Sigmoid colon (tissue), 7 donors: Measurements from ENCODE around the gene KDM5A. TPM values are rescaled to one million over a fixed set of nuclear protein-coding genes. Genes with fewer than 3 reads are reported as not detected.

Experiments used
- DNase-seq: peaks from one replicate; pipeline ENCODE4 v3.0.0-alpha.2; 2019
- H3K27ac ChIP-seq, 4 donors: fragments of 200-600 bp; sonication (generic); one replicate each; pipeline ENCODE4 v1.5.1; 2016 to 2019; ENCODE audit warnings: mild to moderate bottlenecking in 1 of 4
- H3K27me3 ChIP-seq, 3 donors: fragments of 200-600 bp; sonication (generic); one replicate each; pipeline ENCODE4 v1.5.1; 2019; ENCODE audit warnings: mild to moderate bottlenecking in 1 of 3
- H3K36me3 ChIP-seq, 4 donors: fragments of 200-600 bp; sonication (generic); one replicate each; pipeline ENCODE4 v1.5.1; 2016 to 2019
- H3K4me1 ChIP-seq, 4 donors: fragments of 200-600 bp; sonication (generic); one replicate each; pipeline ENCODE4 v1.5.1; 2017 to 2019
- H3K4me3 ChIP-seq, 4 donors: fragments of 200-600 bp; sonication (generic); one replicate each; pipeline ENCODE4 v1.5.1; 2017 to 2019; ENCODE audit warnings: mild to moderate bottlenecking in 2 of 4, moderate library complexity in 1 of 4
- H3K9me3 ChIP-seq, 4 donors: fragments of 200-600 bp in 3 of 4; sonication (generic) in 3 of 4; one replicate each; pipeline versions ENCODE4 v1.5.1 to v1.6.1; 2013 to 2019
- EP300 ChIP-seq, 4 donors: sonication (generic); formaldehyde crosslinking; IDR thresholded peaks; one replicate each; pipeline ENCODE4 v1.6.1; 2017; ENCODE audit warnings: antibody characterized with exemption in 4 of 4
- POLR2A ChIP-seq, 2 donors: fragments of 450-650 bp; IDR thresholded peaks; one replicate each; pipeline ENCODE4 v1.6.1; 2016; ENCODE audit warnings: antibody characterized with exemption in 2 of 2, mild to moderate bottlenecking in 2 of 2, moderate library complexity in 2 of 2
- POLR2AphosphoS5 ChIP-seq, 4 donors: sonication (generic); formaldehyde crosslinking; IDR thresholded peaks; one replicate each; pipeline ENCODE4 v1.6.1; 2017; ENCODE audit warnings: antibody characterized with exemption in 4 of 4
- WGBS, 2 donors: extraction: QIAGEN DNeasy Blood & Tissue Kit; methylation state at CpG; one replicate each; pipeline ENCODE4 v1.1.7; 2013; 5-methylcytosine and 5-hydroxymethylcytosine counted together
- intact Hi-C: fragments of 100-400 bp; cut with DNase I; formaldehyde crosslinking; loops from one replicate; pipeline ENCODE4 v1.15.1; 2023
- polyA plus RNA-seq, 3 donors: library from polyadenylated mRNA; stranded (reverse); fragments of 200-250 nt; gene quantifications; one replicate each; pipeline ENCODE4 v1.2.3, GENCODE V29; 2013
- total RNA-seq, 4 donors: library from RNA; depleted of rRNA; stranded (reverse); fragments of >200 nt; gene quantifications; one replicate each; pipeline ENCODE4 v1.1.0, GENCODE V29; 2016
- TF ChIP-seq, protein P1 (sequence below), 4 experiments: fragments of 450-650 bp in 3 of 4; fragments of 200-600 bp in 1 of 4; IDR thresholded peaks; one replicate each; pipeline ENCODE4 v1.5.1; 2016 to 2019; ENCODE audit warnings: antibody characterized with exemption in 4 of 4, mild to moderate bottlenecking in 3 of 4, moderate library complexity in 2 of 4
- donor health status: healthy with polysubstance abuse.
- donor health status: Bipolar disorder and iron deficiency.
- donor health status: healthy.

Gene KDM5A
- total and polyA plus RNA-seq, 7 donors = 5.4 to 65.6 (median 34.2) TPM

DNA sequence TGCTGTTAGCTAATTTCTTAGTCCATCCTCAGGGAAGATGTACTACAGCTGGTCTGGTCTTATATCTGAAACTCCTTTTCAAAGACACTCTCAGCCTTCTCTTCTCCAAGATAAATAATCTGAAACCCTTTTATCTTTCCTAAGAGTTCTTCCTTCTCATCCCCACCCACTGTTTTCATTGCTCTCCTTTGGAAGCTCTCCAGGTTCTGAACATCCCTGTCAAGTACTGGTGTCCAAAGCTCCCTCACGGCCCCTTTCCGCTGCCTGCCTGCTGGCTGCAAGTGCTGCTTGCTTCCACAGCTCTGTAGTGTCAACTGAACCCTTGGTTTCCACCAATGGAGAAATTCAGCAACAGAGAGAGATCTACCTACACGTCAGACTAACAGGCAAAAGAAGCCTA, 119.9 kb downstream of the KDM5A start:
- no peak overlapping the region for H3K4me3 ChIP-seq
- H3K9me3 ChIP-seq = no peaks in the 10 kb centered on the region
- TF ChIP-seq POLR2A (IDR thresholded peaks at IDR 0.05) = no peak
- no peak for TF ChIP-seq POLR2AphosphoS5 (IDR thresholded peaks at IDR 0.05)
- TF ChIP-seq EP300 (IDR thresholded peaks at IDR 0.05) = no peak
- TF ChIP-seq, protein P1, sequence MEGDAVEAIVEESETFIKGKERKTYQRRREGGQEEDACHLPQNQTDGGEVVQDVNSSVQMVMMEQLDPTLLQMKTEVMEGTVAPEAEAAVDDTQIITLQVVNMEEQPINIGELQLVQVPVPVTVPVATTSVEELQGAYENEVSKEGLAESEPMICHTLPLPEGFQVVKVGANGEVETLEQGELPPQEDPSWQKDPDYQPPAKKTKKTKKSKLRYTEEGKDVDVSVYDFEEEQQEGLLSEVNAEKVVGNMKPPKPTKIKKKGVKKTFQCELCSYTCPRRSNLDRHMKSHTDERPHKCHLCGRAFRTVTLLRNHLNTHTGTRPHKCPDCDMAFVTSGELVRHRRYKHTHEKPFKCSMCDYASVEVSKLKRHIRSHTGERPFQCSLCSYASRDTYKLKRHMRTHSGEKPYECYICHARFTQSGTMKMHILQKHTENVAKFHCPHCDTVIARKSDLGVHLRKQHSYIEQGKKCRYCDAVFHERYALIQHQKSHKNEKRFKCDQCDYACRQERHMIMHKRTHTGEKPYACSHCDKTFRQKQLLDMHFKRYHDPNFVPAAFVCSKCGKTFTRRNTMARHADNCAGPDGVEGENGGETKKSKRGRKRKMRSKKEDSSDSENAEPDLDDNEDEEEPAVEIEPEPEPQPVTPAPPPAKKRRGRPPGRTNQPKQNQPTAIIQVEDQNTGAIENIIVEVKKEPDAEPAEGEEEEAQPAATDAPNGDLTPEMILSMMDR (IDR thresholded peaks at IDR 0.05) = no peak
- H3K27ac ChIP-seq = no peak overlapping the region
- H3K36me3 ChIP-seq = no peaks in the 10 kb centered on the region
- DNase-seq = no peak
- 49% methylated on average over 3 of the region's 3 CpGs for WGBS, 2 donors
- intact Hi-C loops = no loop called here
- peaks cover 0 to 7% (median 0%) of the 10 kb centered on the region in 4 donors for H3K4me1 ChIP-seq
- H3K27me3 ChIP-seq = peaks cover 0 to 39% (median 0%) of the 10 kb centered on the region in 3 donors

DNA sequence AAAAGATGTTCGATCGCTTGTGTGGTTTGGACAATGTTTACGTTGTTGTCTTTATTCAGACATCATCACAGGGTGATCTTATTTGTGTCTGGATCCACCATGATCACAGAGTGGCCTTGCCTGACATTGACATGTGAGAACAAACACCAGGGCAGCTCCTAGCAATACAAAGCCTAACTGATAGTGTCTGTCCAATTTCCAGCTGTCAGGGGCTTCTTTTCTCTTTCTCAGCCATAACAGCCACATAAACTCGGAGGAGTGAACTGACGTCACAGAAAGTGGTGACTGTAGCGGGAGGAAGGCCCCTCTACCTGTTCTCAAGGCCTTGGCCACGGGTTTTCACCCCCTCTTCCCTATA, 120.7 kb downstream of the KDM5A start:
- WGBS, 2 donors = 61 to 70% methylated on average over 7 of the region's 7 CpGs
- no peaks in the 10 kb centered on the region for H3K9me3 ChIP-seq
- H3K27ac ChIP-seq = no peak overlapping the region
- H3K4me1 ChIP-seq = peaks cover 0 to 7% (median 0%) of the 10 kb centered on the region in 4 donors
- intact Hi-C loops = no loop called here
- no peak overlapping the region for H3K4me3 ChIP-seq
- TF ChIP-seq POLR2A (IDR thresholded peaks at IDR 0.05) = no peak
- no peak for TF ChIP-seq POLR2AphosphoS5 (IDR thresholded peaks at IDR 0.05)
- no peak for TF ChIP-seq EP300 (IDR thresholded peaks at IDR 0.05)
- TF ChIP-seq, protein P1 (IDR thresholded peaks at IDR 0.05) = no peak
- H3K27me3 ChIP-seq = peaks cover 0 to 46% (median 0%) of the 10 kb centered on the region in 3 donors
- DNase-seq = no peak
- H3K36me3 ChIP-seq = no peaks in the 10 kb centered on the region

DNA sequence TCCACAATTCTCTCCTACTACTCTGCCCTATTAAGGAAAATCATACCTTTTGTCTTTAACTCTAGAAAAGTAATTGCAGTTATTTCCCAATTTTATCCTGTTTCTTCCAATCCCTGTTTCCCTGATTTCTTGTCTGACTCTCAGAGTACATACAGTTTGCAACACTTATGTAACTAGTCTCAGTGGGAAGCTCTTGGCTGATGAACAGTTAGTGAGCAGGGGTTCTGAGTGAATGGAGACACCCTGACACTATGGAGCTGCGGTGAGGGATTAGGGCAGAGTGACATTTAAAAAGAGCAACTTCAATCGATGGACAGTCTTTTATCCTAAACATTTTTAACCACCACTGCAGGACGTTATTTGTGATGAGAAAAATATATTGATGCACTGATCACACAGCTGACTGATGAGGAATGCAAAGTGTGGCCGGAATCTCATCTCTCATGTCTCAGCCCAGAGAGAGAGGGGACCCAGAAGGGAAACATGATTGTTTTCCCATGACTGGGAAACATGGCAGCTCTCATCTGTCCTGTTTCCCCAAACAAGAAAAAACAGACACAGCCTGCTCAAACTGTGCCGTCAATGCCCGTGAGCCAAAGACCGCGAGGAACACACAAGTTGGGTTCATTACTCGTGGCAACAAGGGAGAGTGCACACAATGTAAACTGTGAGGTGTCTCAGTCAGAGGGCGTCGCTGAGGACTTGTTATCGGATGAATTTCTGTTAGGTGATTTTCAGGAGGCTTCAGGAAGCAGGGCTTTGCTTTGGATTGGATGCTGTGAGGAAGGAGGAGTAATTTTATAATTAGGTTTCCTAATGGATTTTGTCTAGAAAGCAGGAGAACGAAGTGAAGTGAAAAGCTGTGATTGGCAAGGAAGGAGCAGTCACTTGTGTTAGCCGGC, 121.3 kb downstream of the KDM5A start:
- H3K27ac ChIP-seq = no peak overlapping the region
- no peaks in the 10 kb centered on the region for H3K9me3 ChIP-seq
- peak in 1 of 4 donors; percentile 3 for TF ChIP-seq POLR2AphosphoS5 (IDR thresholded peaks at IDR 0.05)
- TF ChIP-seq, protein P1 (IDR thresholded peaks at IDR 0.05) = peak in 1 of 4 experiments; percentile 3
- TF ChIP-seq EP300 (IDR thresholded peaks at IDR 0.05) = no peak
- no peak for TF ChIP-seq POLR2A (IDR thresholded peaks at IDR 0.05)
- 49 to 57% methylated on average over 14 of the region's 14 CpGs for WGBS, 2 donors
- no peak for DNase-seq
- H3K4me1 ChIP-seq = peaks cover 0 to 7% (median 0%) of the 10 kb centered on the region in 4 donors
- intact Hi-C loops = no loop called here
- peaks cover 0 to 53% (median 1%) of the 10 kb centered on the region in 3 donors for H3K27me3 ChIP-seq
- H3K4me3 ChIP-seq = no peak overlapping the region
- H3K36me3 ChIP-seq = no peaks in the 10 kb centered on the region

DNA sequence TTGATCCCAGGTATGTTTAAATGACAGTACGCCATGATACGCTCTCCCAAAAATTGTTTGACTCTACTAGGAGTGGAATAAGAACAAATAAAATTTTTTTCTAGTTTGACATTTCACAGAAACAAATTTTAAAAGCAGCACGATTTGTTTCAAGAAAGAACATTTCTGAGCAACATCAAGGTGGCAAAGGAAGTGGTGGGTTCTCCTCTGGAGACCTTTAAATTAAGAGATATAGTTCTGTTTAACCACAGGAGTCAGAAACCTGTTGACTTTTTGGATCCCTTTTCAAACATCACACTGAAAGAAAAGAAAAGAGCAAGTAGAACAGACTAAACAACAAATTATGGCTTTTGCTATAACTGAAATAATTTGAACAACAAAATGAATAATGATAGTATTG, 124.0 kb downstream of the KDM5A start:
- Histone ChIP-seq H3K9me3 (no peaks in the 10 kb centered on the region), H3K27me3 (peaks cover 4 to 77% (median 16%) of the 10 kb centered on the region in 3 donors), H3K36me3 (no peaks in the 10 kb centered on the region), H3K4me1 (peaks cover 0 to 7% (median 0%) of the 10 kb centered on the region in 4 donors), H3K4me3 (no peak overlapping the region), H3K27ac (no peak overlapping the region)
- TF ChIP-seq EP300 (IDR thresholded peaks at IDR 0.05) (no peak), POLR2A (IDR thresholded peaks at IDR 0.05) (no peak), POLR2AphosphoS5 (IDR thresholded peaks at IDR 0.05) (no peak)
- TF ChIP-seq, protein P1 (IDR thresholded peaks at IDR 0.05) = no peak
- 29 to 32% methylated on average over 3 of the region's 3 CpGs for WGBS, 2 donors
- intact Hi-C loops = no loop called here
- DNase-seq = no peak
